HG03442 (cell line): ENCODE data around the gene ANKRD24.
"Not testable (repeated sequence)": the region's sequence is repeated elsewhere in the genome, so short reads cannot be mapped to it uniquely, and the experiment has no call there.

Experiments
- ATAC-seq: cut with Tn5 transposase; IDR thresholded peaks from one replicate; pipeline ENCODE4 v1.9.1; 2021; ENCODE audit warnings: mild to moderate bottlenecking, moderate library complexity; ENCODE audit not compliant: unreplicated experiment

ANKRD24 gene

GRCh38 chr19:4197625-4198466 is 15.4 kb downstream of the ANKRD24 start:
- ATAC-seq: no peak

GRCh38 chr19:4198467-4199126 is 16.1 kb downstream of the ANKRD24 start:
- no peak for ATAC-seq

GRCh38 chr19:4199699-4200293 is 17.3 kb downstream of the ANKRD24 start:
- ATAC-seq: no peak

GRCh38 chr19:4200940-4201542 is 18.6 kb downstream of the ANKRD24 start:
- no peak for ATAC-seq

- no peak for ATAC-seq
Measured at GRCh38 chr19:4201798-4202197, 19.3 kb downstream of the ANKRD24 start.

GRCh38 chr19:4206818-4207484 is 24.5 kb downstream of the ANKRD24 start:
- ATAC-seq: no peak

- ATAC-seq: no peak
Measured at GRCh38 chr19:4208385-4209094, 26.1 kb downstream of the ANKRD24 start.

- no peak for ATAC-seq
Measured at GRCh38 chr19:4210166-4210731, 27.8 kb downstream of the ANKRD24 start.

- no peak for ATAC-seq
Measured at GRCh38 chr19:4213116-4213515, 30.6 kb downstream of the ANKRD24 start.

GRCh38 chr19:4215807-4216206 is 33.3 kb downstream of the ANKRD24 start:
- no peak for ATAC-seq

GRCh38 chr19:4216846-4217245 is 34.4 kb downstream of the ANKRD24 start:
- ATAC-seq: no peak

GRCh38 chr19:4217429-4218264 is 35.2 kb downstream of the ANKRD24 start:
- ATAC-seq: no peak

GRCh38 chr19:4218523-4218922 is 36.0 kb downstream of the ANKRD24 start:
- ATAC-seq: not testable (repeated sequence)

- ATAC-seq: no peak
Measured at GRCh38 chr19:4220188-4220587, 37.7 kb downstream of the ANKRD24 start.

GRCh38 chr19:4224470-4224869 is 42.0 kb downstream of the ANKRD24 start:
- ATAC-seq: no peak

GRCh38 chr19:4225885-4226284 is 43.4 kb downstream of the ANKRD24 start:
- no peak for ATAC-seq

GRCh38 chr19:4227771-4228170 is 45.3 kb downstream of the ANKRD24 start:
- no peak for ATAC-seq

- ATAC-seq: no peak
Measured at GRCh38 chr19:4228765-4229178, 46.3 kb downstream of the ANKRD24 start.
